HepG2 (cell line): ENCODE measurements around the gene MYBPC3. TPM values are rescaled to one million over a fixed set of nuclear protein-coding genes. Genes with fewer than 3 reads are reported as not detected.

Experiments used
- BCLAF1 ChIP-seq: fragments of 450-650 bp; IDR thresholded peaks from 2 replicates; pipeline ENCODE4 v1.6.1; 2017; ENCODE audit warnings: mild to moderate bottlenecking
- CC2D1A ChIP-seq: sonication (generic); formaldehyde crosslinking; IDR thresholded peaks from 2 replicates; pipeline ENCODE4 v1.8.1; 2023; ENCODE audit warnings: mild to moderate bottlenecking, missing genetic modification reagents
- E2F5 ChIP-seq: sonication (generic); formaldehyde crosslinking; conservative IDR thresholded peaks from 2 replicates; pipeline ENCODE4 v1.4.0; 2020; ENCODE audit warnings: missing genetic modification reagents
- HMGXB3 ChIP-seq: sonication (generic); formaldehyde crosslinking; IDR thresholded peaks from 2 replicates; pipeline ENCODE4 v1.4.0; 2020; ENCODE audit warnings: missing genetic modification reagents, borderline replicate concordance
- IRF1 ChIP-seq: sonication (generic); formaldehyde crosslinking; IDR thresholded peaks from 2 replicates; pipeline ENCODE4 v1.4.0; 2020; ENCODE audit warnings: low read depth, mild to moderate bottlenecking, missing genetic modification reagents
- MATR3 ChIP-seq: sonication (generic); formaldehyde crosslinking; IDR thresholded peaks from 2 replicates; pipeline ENCODE4 v1.4.0; 2020; ENCODE audit warnings: missing genetic modification reagents
- MIER2 ChIP-seq: IDR thresholded peaks from 2 replicates; pipeline ENCODE4 v1.6.1; 2016; ENCODE audit warnings: missing biosample characterization, missing genetic modification reagents
- NRL ChIP-seq: sonication (generic); formaldehyde crosslinking; IDR thresholded peaks from 2 replicates; pipeline ENCODE4 v1.5.0; 2020; ENCODE audit warnings: missing genetic modification reagents, mild to moderate bottlenecking, moderate library complexity, borderline replicate concordance
- REST ChIP-seq, 2 experiments: IDR thresholded peaks; 2 replicates each; pipeline ENCODE4 v1.6.1; 2011 to 2012; ENCODE audit warnings: low read length in 2 of 2, borderline replicate concordance in 1 of 2, low read depth in 1 of 2, mild to moderate bottlenecking in 1 of 2, moderate library complexity in 1 of 2
- TOE1 ChIP-seq: sonication (generic); formaldehyde crosslinking; IDR thresholded peaks from 2 replicates; pipeline ENCODE4 v1.4.0; 2020; ENCODE audit warnings: mild to moderate bottlenecking, missing genetic modification reagents
- ZNF143 ChIP-seq: sonication (generic); formaldehyde crosslinking; IDR thresholded peaks from 2 replicates; pipeline ENCODE4 v1.4.0; 2020; ENCODE audit warnings: missing genetic modification reagents
- ZNF556 ChIP-seq: sonication (generic); formaldehyde crosslinking; IDR thresholded peaks from 2 replicates; pipeline ENCODE4 v1.4.0; 2020; ENCODE audit warnings: mild to moderate bottlenecking, missing genetic modification reagents, borderline replicate concordance
- ZNF672 ChIP-seq: sonication (generic); formaldehyde crosslinking; IDR thresholded peaks from 2 replicates; pipeline ENCODE4 v1.8.1; 2022; ENCODE audit warnings: missing genetic modification reagents
- ZNF7 ChIP-seq: IDR thresholded peaks from 2 replicates; pipeline ENCODE4 v1.6.1; 2016; ENCODE audit warnings: missing biosample characterization, missing genetic modification reagents
- ZNF737 ChIP-seq: sonication (generic); formaldehyde crosslinking; IDR thresholded peaks from 2 replicates; pipeline ENCODE4 v1.5.0; 2020; ENCODE audit warnings: missing genetic modification reagents, mild to moderate bottlenecking, borderline replicate concordance
- polyA plus RNA-seq, 8 experiments: library from polyadenylated mRNA; depleted of rRNA in 3 of 8; stranded (reverse) in 7 of 8; unstranded in 1 of 8; fragments of >200 nt; fragmentation: Illumina TruSeq in 4 of 8; extraction: Trizol in 4 of 8; gene quantifications; 2 replicates each; pipeline versions ENCODE4 v1.2.1 to v1.2.3, GENCODE V29; 2011 to 2016; ENCODE audit warnings: low read depth in 4 of 8, missing spikeins in 1 of 8, mixed read lengths in 1 of 8; ENCODE audit not compliant: insufficient read depth in 1 of 8
- total RNA-seq, 5 experiments: library from RNA; depleted of rRNA; stranded (reverse); fragments of >200 nt; fragmentation: Illumina TruSeq; extraction: Trizol; gene quantifications; 2 replicates each; pipeline ENCODE4 v1.2.3, GENCODE V29; 2016; ENCODE audit warnings: low read depth in 1 of 5

MYBPC3 gene
- total and polyA plus RNA-seq, 2 of the 13 experiments (the other 11 are each of a cell fraction or from before 2014, with no cell fraction given): not detected

GRCh38 chr11:47355283-47356128 is 3.0 kb upstream of the MYBPC3 start (continued):
- TF ChIP-seq IRF1 (no peak), MIER2 (CRISPR knock-in tag) (peak; percentile 60; the same call in 1 of the 2 replicates), BCLAF1 (no peak), CC2D1A (no peak), ZNF143 (CRISPR knock-in tag) (peak; percentile 41; the same call in 1 of the 2 replicates), ZNF556 (CRISPR knock-in tag) (peak; percentile 77; the same call in 1 of the 2 replicates), NRL (CRISPR knock-in tag) (peak; percentile 66; the same call in 1 of the 2 replicates), MATR3 (CRISPR knock-in tag) (no peak), REST (IDR thresholded peaks at IDR 0.05; ENCODE audit: borderline replicate concordance in 1 of 2, low read depth in 1 of 2, low read length in 2 of 2) (no peak; a peak in 1 of 4 replicates), ZNF737 (no peak), TOE1 (CRISPR knock-in tag) (no peak), E2F5 (no peak), HMGXB3 (peak; percentile 52; the same call in 1 of the 2 replicates), ZNF7 (no peak), ZNF672 (no peak)
